ENCODE measurements around the gene ALKBH5. TPM values are rescaled to one million over a fixed set of nuclear protein-coding genes. Genes with fewer than 3 reads are reported as not detected.
A peak's percentile ranks its signal among the peaks of the same experiment; 100 is the strongest.

Gene ALKBH5
- total RNA-seq, 1 experiment from 2014 or later = 105 TPM

GRCh38 chr17:18224387-18225120, 40.9 kb downstream of the ALKBH5 start (continued):
- TF ChIP-seq GRHL2 (CRISPR knock-in tag; IDR thresholded peaks at IDR 0.05; ENCODE audit: insufficient replicate concordance, severe bottlenecking) (no peak), ERG (CRISPR knock-in tag; IDR thresholded peaks at IDR 0.05) (no peak), ZSCAN18 (CRISPR knock-in tag; IDR thresholded peaks at IDR 0.05) (no peak), STAT6 (CRISPR knock-in tag; conservative IDR thresholded peaks at IDR 0.05; ENCODE audit: low read depth) (0 out of 2 replicates have a peak, but pooled peaks have one; percentile 72), SMAD3 (CRISPR knock-in tag; IDR thresholded peaks at IDR 0.05; ENCODE audit: borderline replicate concordance) (no peak), CTCF (IDR thresholded peaks at IDR 0.05) (no peak), USF1 (CRISPR knock-in tag; IDR thresholded peaks at IDR 0.05) (no peak; the same call in 1 of the 2 replicates), MAX (CRISPR knock-in tag; IDR thresholded peaks at IDR 0.05) (peak; percentile 63; the same call in 1 of the 2 replicates), ZBTB43 (CRISPR knock-in tag; IDR thresholded peaks at IDR 0.05) (0 out of 2 replicates have a peak, but pooled peaks have one; percentile 23)

GRCh38 chr17:18225121-18225641, 41.6 kb downstream of the ALKBH5 start, which contains the start of gene LLGL1:
Gene LLGL1, plus strand, starts transcription at chr17:18225635. Its CDS starts 48 bp downstream, at chr17:18225683.
- H3K4me3 Mint-ChIP-seq = peak within 1 kb of the TSS; percentile 93
- H3K27ac Mint-ChIP-seq = peak within 1 kb of the TSS; percentile 100
- H3K9me3 Mint-ChIP-seq = no peaks in the 10 kb centered on the region
- ChIA-PET CTCF (interaction anchor here (1.2 to 1.9 kb wide), 5 partner anchors 8 to 85 kb away, joined by 6 to 11 read pairs (median 8); no protein-coding TSS in a partner anchor), POLR2A (interaction anchor here (0.8 to 1.9 kb wide), 7 partner anchors 22 to 71 kb away, joined by 3 to 17 read pairs (median 3); partner anchors contain the start of genes ALKBH5 and MIEF2)
- DNase-seq (ENCODE audit: low spot score) (peak; percentile 98), ATAC-seq (peak; percentile 72)
- H3K4me1 Mint-ChIP-seq = peaks cover 23% of the 10 kb centered on the region
- H3K36me3 Mint-ChIP-seq = no peaks in the 10 kb centered on the region
- H3K27me3 Mint-ChIP-seq (ENCODE audit: low read depth) = no peaks in the 10 kb centered on the region
- TF ChIP-seq SP1 (CRISPR knock-in tag; conservative IDR thresholded peaks at IDR 0.05) (peak; percentile 23; the same call in 1 of the 2 replicates), ARID4B (CRISPR knock-in tag; IDR thresholded peaks at IDR 0.05; ENCODE audit: borderline replicate concordance) (0 out of 2 replicates have a peak, but pooled peaks have one; percentile 17), HMGA2 (CRISPR knock-in tag; IDR thresholded peaks at IDR 0.05) (no peak), NFYB (CRISPR knock-in tag; conservative IDR thresholded peaks at IDR 0.05; ENCODE audit: low read depth) (peak; percentile 66), ZNF317 (CRISPR knock-in tag; IDR thresholded peaks at IDR 0.05; ENCODE audit: borderline replicate concordance, low read depth) (no peak), FOXK1 (CRISPR knock-in tag; IDR thresholded peaks at IDR 0.05) (no peak), ZMAT4 (CRISPR knock-in tag; IDR thresholded peaks at IDR 0.05) (no peak), E2F1 (CRISPR knock-in tag; IDR thresholded peaks at IDR 0.05) (no peak)

Data from WTC11 (cell line).